Ishikawa (cell line): ENCODE results near the gene MYL2.

Experiments
- CEBPB ChIP-seq: IDR thresholded peaks from 2 replicates; pipeline ENCODE4 v1.6.1; 2012
- CREB1 ChIP-seq: IDR thresholded peaks from 2 replicates; pipeline ENCODE4 v1.6.1; 2012; ENCODE audit warnings: low read depth
- EGR1 ChIP-seq: IDR thresholded peaks from 2 replicates; pipeline ENCODE4 v1.6.1; 2012
- EP300 ChIP-seq: IDR thresholded peaks from 2 replicates; pipeline ENCODE4 v1.6.1; 2012; ENCODE audit warnings: borderline replicate concordance
- FOXM1 ChIP-seq: IDR thresholded peaks from 2 replicates; pipeline ENCODE4 v1.6.1; 2012; ENCODE audit warnings: low read depth, borderline replicate concordance
- NFIC ChIP-seq: IDR thresholded peaks from 2 replicates; pipeline ENCODE4 v1.6.1; 2012
- RAD21 ChIP-seq: IDR thresholded peaks from 2 replicates; pipeline ENCODE4 v1.6.1; 2012; ENCODE audit warnings: low read depth
- TAF1 ChIP-seq: IDR thresholded peaks from 2 replicates; pipeline ENCODE4 v1.6.1; 2012; ENCODE audit warnings: low read depth, mild to moderate bottlenecking
- TCF12 ChIP-seq: IDR thresholded peaks from 2 replicates; pipeline ENCODE4 v1.6.1; 2012; ENCODE audit warnings: low read depth
- TEAD4 ChIP-seq: IDR thresholded peaks from 2 replicates; pipeline ENCODE4 v1.6.1; 2012
- YY1 ChIP-seq: IDR thresholded peaks from 2 replicates; pipeline ENCODE4 v1.6.1; 2012; ENCODE audit warnings: low read depth
- ZBTB7A ChIP-seq: IDR thresholded peaks from 2 replicates; pipeline ENCODE4 v1.6.1; 2012; ENCODE audit warnings: low read depth
- TF ChIP-seq, protein P1 (sequence below): IDR thresholded peaks from 2 replicates; pipeline ENCODE4 v1.6.1; 2012
- TF ChIP-seq, protein P2 (sequence below): IDR thresholded peaks from 2 replicates; pipeline ENCODE4 v1.6.1; 2012
- TF ChIP-seq, protein P3 (sequence below): IDR thresholded peaks from 2 replicates; pipeline ENCODE4 v1.6.1; 2012; ENCODE audit warnings: low read depth, mild to moderate bottlenecking

The MYL2 gene

DNA sequence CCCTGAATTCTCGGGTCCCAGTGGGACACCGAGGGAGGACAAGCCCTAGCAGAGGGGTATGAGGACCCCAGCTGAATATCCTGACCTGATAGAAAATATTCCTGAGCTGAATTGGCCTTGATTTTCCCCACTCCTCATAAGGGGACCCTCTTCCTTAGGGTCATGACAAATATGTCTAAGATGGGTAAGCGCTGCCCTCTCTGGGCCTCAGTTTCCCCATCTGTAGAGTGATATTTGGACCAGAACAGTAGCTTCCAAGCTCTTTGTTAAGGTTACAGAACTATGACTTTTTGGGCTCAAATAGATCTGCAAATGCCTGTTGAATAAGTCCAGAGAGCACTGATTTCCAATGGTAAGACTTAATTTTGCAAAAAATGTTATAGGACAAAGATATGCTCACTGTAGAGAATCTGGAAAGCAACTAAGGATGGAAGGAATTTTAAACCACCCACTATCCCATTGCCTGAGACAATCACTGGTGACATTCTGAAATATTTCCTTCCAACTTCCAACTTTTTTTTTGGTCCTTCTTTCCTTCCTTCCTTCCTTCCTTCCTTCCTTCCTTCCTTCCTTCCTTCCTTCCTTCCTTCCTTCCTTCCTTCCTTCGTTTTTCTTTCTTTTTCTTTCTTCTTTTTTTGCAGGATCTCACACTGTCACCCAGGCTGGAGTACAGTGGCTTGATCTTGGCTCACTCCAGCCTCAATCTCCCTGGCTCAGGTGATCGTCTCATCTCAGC is 32.0 kb downstream of the MYL2 start:
- TF ChIP-seq CEBPB (no peak), EGR1 (no peak), ZBTB7A (no peak), TCF12 (no peak), FOXM1 (no peak), TEAD4 (no peak), NFIC (no peak), YY1 (no peak), CREB1 (no peak), EP300 (no peak), TAF1 (no peak), RAD21 (no peak)
- TF ChIP-seq, protein P1, sequence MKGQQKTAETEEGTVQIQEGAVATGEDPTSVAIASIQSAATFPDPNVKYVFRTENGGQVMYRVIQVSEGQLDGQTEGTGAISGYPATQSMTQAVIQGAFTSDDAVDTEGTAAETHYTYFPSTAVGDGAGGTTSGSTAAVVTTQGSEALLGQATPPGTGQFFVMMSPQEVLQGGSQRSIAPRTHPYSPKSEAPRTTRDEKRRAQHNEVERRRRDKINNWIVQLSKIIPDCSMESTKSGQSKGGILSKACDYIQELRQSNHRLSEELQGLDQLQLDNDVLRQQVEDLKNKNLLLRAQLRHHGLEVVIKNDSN, result no peak
- TF ChIP-seq, protein P2, sequence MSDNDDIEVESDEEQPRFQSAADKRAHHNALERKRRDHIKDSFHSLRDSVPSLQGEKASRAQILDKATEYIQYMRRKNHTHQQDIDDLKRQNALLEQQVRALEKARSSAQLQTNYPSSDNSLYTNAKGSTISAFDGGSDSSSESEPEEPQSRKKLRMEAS, result no peak
- TF ChIP-seq, protein P3, sequence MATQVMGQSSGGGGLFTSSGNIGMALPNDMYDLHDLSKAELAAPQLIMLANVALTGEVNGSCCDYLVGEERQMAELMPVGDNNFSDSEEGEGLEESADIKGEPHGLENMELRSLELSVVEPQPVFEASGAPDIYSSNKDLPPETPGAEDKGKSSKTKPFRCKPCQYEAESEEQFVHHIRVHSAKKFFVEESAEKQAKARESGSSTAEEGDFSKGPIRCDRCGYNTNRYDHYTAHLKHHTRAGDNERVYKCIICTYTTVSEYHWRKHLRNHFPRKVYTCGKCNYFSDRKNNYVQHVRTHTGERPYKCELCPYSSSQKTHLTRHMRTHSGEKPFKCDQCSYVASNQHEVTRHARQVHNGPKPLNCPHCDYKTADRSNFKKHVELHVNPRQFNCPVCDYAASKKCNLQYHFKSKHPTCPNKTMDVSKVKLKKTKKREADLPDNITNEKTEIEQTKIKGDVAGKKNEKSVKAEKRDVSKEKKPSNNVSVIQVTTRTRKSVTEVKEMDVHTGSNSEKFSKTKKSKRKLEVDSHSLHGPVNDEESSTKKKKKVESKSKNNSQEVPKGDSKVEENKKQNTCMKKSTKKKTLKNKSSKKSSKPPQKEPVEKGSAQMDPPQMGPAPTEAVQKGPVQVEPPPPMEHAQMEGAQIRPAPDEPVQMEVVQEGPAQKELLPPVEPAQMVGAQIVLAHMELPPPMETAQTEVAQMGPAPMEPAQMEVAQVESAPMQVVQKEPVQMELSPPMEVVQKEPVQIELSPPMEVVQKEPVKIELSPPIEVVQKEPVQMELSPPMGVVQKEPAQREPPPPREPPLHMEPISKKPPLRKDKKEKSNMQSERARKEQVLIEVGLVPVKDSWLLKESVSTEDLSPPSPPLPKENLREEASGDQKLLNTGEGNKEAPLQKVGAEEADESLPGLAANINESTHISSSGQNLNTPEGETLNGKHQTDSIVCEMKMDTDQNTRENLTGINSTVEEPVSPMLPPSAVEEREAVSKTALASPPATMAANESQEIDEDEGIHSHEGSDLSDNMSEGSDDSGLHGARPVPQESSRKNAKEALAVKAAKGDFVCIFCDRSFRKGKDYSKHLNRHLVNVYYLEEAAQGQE, result no peak

DNA sequence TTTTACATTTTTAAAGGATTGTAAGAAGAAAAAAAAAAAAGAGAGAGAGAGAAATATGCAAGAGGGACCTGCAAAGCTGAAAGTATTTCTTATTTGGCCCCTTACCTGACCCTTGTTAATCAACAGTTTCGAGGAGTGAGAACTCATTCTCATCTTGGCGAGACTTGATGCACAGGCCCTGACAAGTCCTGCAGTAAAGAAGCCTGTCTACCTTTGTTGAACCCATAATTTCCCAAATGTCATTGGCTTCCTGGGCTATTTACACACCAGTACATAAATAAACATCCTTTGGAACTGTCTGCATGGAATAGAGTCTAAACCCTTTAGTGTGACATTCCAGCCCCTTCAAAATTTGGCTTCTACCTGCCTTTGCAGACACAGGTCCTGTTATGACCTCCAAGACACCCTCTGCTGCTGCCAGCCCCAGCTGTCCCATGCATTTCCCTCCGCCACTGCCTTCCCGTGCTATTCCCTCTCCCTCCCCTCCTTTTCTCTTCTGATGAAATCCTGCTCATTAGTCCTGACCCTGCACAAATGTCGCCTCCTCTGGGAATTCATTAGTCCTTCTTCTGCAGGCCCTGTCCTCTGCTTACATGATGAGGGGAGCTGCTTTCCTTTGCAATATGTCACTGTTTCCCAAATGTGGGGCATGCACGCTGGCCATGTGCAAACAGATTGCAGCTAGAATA is 35.1 kb downstream of the MYL2 start:
- TF ChIP-seq, protein P2, result no peak
- TF ChIP-seq EGR1 (no peak), TEAD4 (no peak)
- TF ChIP-seq, protein P3, result no peak

DNA sequence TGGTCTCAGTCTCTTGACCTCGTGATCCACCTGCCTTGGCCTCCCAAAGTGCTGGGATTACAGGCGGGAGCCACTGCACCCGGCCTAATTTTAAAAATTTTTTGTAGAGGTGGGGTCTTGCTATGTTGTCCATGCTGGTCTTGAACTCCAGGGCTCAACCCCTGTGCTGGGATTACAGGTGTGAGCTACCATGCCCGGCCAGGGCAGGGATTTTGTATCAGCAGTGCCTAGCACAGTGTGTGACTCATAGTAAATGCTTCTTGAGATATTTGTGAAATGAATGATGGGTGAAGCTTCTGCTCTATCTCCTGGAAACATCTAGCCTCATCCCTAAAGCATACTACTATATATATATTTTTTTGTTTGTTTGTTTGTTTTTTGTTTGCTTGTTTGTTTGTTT is 37.1 kb downstream of the MYL2 start:
- TF ChIP-seq FOXM1, result no peak
- no peak for TF ChIP-seq EGR1
- TF ChIP-seq, protein P1, result no peak
- TF ChIP-seq, protein P3, result no peak
- no peak for TF ChIP-seq CREB1
- no peak for TF ChIP-seq TAF1
- TF ChIP-seq YY1, result no peak
- TF ChIP-seq, protein P2, result no peak
- TF ChIP-seq TEAD4, result no peak
- no peak for TF ChIP-seq CEBPB
- no peak for TF ChIP-seq RAD21
- TF ChIP-seq NFIC, result no peak
- no peak for TF ChIP-seq TCF12

DNA sequence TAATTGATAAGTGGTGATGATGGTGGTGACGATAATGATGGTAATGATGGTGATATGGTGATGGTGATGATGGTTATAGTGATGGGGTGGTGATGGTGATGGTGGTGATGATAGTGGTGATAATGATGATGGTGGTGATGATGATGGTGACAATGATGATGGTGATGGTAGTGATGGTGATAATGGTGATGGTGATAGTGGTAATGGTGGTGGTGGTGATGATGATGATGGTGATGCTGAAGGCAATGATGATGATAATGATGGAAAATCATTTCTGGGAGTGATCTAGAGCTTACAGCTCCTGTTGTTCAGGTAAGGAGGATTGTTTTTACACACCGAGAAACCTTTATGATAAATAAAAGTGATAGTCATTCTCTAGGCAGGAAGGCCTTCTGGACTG is 39.7 kb downstream of the MYL2 start:
- TF ChIP-seq EP300, result no peak
- TF ChIP-seq YY1, result no peak
- no peak for TF ChIP-seq CREB1
- no peak for TF ChIP-seq EGR1
- no peak for TF ChIP-seq TCF12
- no peak for TF ChIP-seq TAF1
- no peak for TF ChIP-seq ZBTB7A
- TF ChIP-seq RAD21, result no peak
- no peak for TF ChIP-seq FOXM1
- TF ChIP-seq, protein P3, result no peak
- TF ChIP-seq, protein P1, result no peak
- TF ChIP-seq, protein P2, result no peak
- no peak for TF ChIP-seq CEBPB
- no peak for TF ChIP-seq TEAD4
- TF ChIP-seq NFIC, result no peak
